H9 (cell line): ENCODE measurements around the gene SLC25A36. TPM values are rescaled to one million over a fixed set of nuclear protein-coding genes. Genes with fewer than 3 reads are reported as not detected.

Source experiments
- DNase-seq: peaks from one replicate; pipeline ENCODE4 v3.0.0-alpha.2; 2017
- H2AFZ ChIP-seq: one replicate; pipeline ENCODE4 v1.6.1; 2013; ENCODE audit warnings: mild to moderate bottlenecking, low read length, control low read depth, moderate library complexity
- H2AK5ac ChIP-seq: 2 replicates; pipeline ENCODE4 v1.6.1; 2013; ENCODE audit warnings: low read length, control low read depth, mixed read lengths; ENCODE audit not compliant: insufficient read length
- H2BK120ac ChIP-seq: one replicate; pipeline ENCODE4 v1.6.1; 2013; ENCODE audit warnings: low read depth, mild to moderate bottlenecking, low read length, control low read depth, inconsistent platforms; ENCODE audit not compliant: poor library complexity, severe bottlenecking
- H2BK12ac ChIP-seq: 2 replicates; pipeline ENCODE4 v1.6.1; 2013; ENCODE audit warnings: low read length, control low read depth, mixed read lengths, low read depth; ENCODE audit not compliant: insufficient read length
- H2BK15ac ChIP-seq: 2 replicates; pipeline ENCODE4 v1.6.1; 2013; ENCODE audit warnings: low read depth, low read length, control low read depth
- H2BK20ac ChIP-seq: one replicate; pipeline ENCODE4 v1.6.1; 2013; ENCODE audit warnings: low read depth, mild to moderate bottlenecking, low read length, control low read depth, inconsistent platforms; ENCODE audit not compliant: poor library complexity, severe bottlenecking
- H2BK5ac ChIP-seq: 2 replicates; pipeline ENCODE4 v1.6.1; 2013; ENCODE audit warnings: low read length, control low read depth, mixed read lengths; ENCODE audit not compliant: insufficient read length
- H3K14ac ChIP-seq: 2 replicates; pipeline ENCODE4 v1.6.1; 2013; ENCODE audit warnings: low read length, control low read depth; ENCODE audit not compliant: insufficient read depth
- H3K18ac ChIP-seq: 2 replicates; pipeline ENCODE4 v1.6.1; 2013; ENCODE audit warnings: low read depth, mild to moderate bottlenecking, mixed read lengths, low read length, control low read depth; ENCODE audit not compliant: insufficient read length
- H3K23ac ChIP-seq: 2 replicates; pipeline ENCODE4 v1.6.1; 2013; ENCODE audit warnings: low read length, control low read depth, mixed read lengths, low read depth; ENCODE audit not compliant: insufficient read length
- H3K23me2 ChIP-seq: 2 replicates; pipeline ENCODE4 v1.6.1; 2013; ENCODE audit warnings: low read depth, mild to moderate bottlenecking, mixed read lengths, low read length, control low read depth; ENCODE audit not compliant: insufficient read length, poor library complexity, severe bottlenecking
- H3K27ac ChIP-seq: 2 replicates; pipeline ENCODE4 v1.5.1; 2013; ENCODE audit warnings: low read length, control low read depth, mixed read lengths, low read depth; ENCODE audit not compliant: insufficient read length
- H3K27me3 ChIP-seq: 2 replicates; pipeline ENCODE4 v1.6.1; 2013; ENCODE audit warnings: low read length, control low read depth, inconsistent platforms; ENCODE audit not compliant: insufficient read depth
- H3K4ac ChIP-seq: 2 replicates; pipeline ENCODE4 v1.6.1; 2013; ENCODE audit warnings: low read depth, mild to moderate bottlenecking, control low read depth, inconsistent platforms, low read length, moderate library complexity
- H3K4me1 ChIP-seq: 2 replicates; pipeline ENCODE4 v1.6.1; 2013; ENCODE audit warnings: low read length, control low read depth, inconsistent platforms; ENCODE audit not compliant: insufficient read depth
- H3K4me2 ChIP-seq: 2 replicates; pipeline ENCODE4 v1.6.1; 2013; ENCODE audit warnings: low read length, control low read depth, mixed read lengths; ENCODE audit not compliant: insufficient read length, insufficient read depth
- H3K56ac ChIP-seq: 2 replicates; pipeline ENCODE4 v1.6.1; 2013; ENCODE audit warnings: low read depth, mild to moderate bottlenecking, mixed read lengths, low read length, control low read depth; ENCODE audit not compliant: insufficient read length
- H3K79me1 ChIP-seq: 2 replicates; pipeline ENCODE4 v1.6.1; 2013; ENCODE audit warnings: low read depth, mild to moderate bottlenecking, moderate library complexity, low read length, control low read depth, inconsistent platforms; ENCODE audit not compliant: insufficient read depth, poor library complexity, severe bottlenecking
- H3K79me2 ChIP-seq: 2 replicates; pipeline ENCODE4 v1.6.1; 2013; ENCODE audit warnings: low read length, control low read depth, inconsistent platforms; ENCODE audit not compliant: insufficient read depth
- H3K9ac ChIP-seq: 2 replicates; pipeline ENCODE4 v1.6.1; 2013; ENCODE audit warnings: low read length, control low read depth, mixed read lengths; ENCODE audit not compliant: insufficient read length; ENCODE audit errors: extremely low read depth
- H3K9me3 ChIP-seq: one replicate; pipeline ENCODE4 v1.6.1; 2013; ENCODE audit warnings: low read depth, low read length, inconsistent platforms; ENCODE audit not compliant: control insufficient read depth
- H3T11ph ChIP-seq: one replicate; pipeline ENCODE4 v1.6.1; 2013; ENCODE audit warnings: mild to moderate bottlenecking, low read length, control low read depth, inconsistent platforms
- H4K20me1 ChIP-seq: one replicate; pipeline ENCODE4 v1.6.1; 2013; ENCODE audit not compliant: control insufficient read depth, insufficient read length, insufficient read depth
- H4K5ac ChIP-seq: 2 replicates; pipeline ENCODE4 v1.6.1; 2013; ENCODE audit warnings: low read depth, mild to moderate bottlenecking, mixed read lengths, low read length, control low read depth; ENCODE audit not compliant: insufficient read length
- H4K8ac ChIP-seq: replicated peaks from 2 replicates; pipeline ENCODE4 v1.6.1; 2013; ENCODE audit warnings: low read length, control low read depth, mixed read lengths, low read depth; ENCODE audit not compliant: insufficient read length
- H4K91ac ChIP-seq: 2 replicates; pipeline ENCODE4 v1.6.1; 2013; ENCODE audit warnings: low read depth, mild to moderate bottlenecking, moderate library complexity, mixed read lengths, low read length, control low read depth; ENCODE audit not compliant: insufficient read length
- H3K27ac Mint-ChIP-seq, 3 experiments: 2 replicates in 2 of 3; 3 replicates in 1 of 3; pipeline ENCODE4 v1.8.0; 2020 to 2021; ENCODE audit warnings: mixed read lengths in 3 of 3, mild to moderate bottlenecking in 1 of 3, moderate library complexity in 1 of 3
- H3K27me3 Mint-ChIP-seq: 2 replicates; pipeline ENCODE4 v1.8.0; 2021; ENCODE audit warnings: low read depth, mild to moderate bottlenecking, moderate library complexity, mixed read lengths
- H3K36me3 Mint-ChIP-seq, 3 experiments: 2 replicates in 2 of 3; 3 replicates in 1 of 3; pipeline ENCODE4 v1.8.0; 2020 to 2021; ENCODE audit warnings: low read depth in 3 of 3, mixed read lengths in 3 of 3; ENCODE audit not compliant: insufficient read depth in 1 of 3
- H3K4me1 Mint-ChIP-seq, 2 experiments: 2 replicates each; pipeline ENCODE4 v1.8.0; 2020; ENCODE audit warnings: mixed read lengths in 2 of 2
- H3K4me3 Mint-ChIP-seq, 2 experiments: 2 replicates in 1 of 2; 3 replicates in 1 of 2; pipeline ENCODE4 v1.8.0; 2020 to 2021; ENCODE audit warnings: mild to moderate bottlenecking in 2 of 2, mixed read lengths in 2 of 2, moderate library complexity in 1 of 2
- H3K9me3 Mint-ChIP-seq, 2 experiments: 2 replicates in 1 of 2; 3 replicates in 1 of 2; pipeline ENCODE4 v1.8.0; 2020; ENCODE audit warnings: mild to moderate bottlenecking in 2 of 2, mixed read lengths in 2 of 2, moderate library complexity in 1 of 2
- CTCF ChIP-seq: fragments of 200-600 bp; sonication (generic); conservative IDR thresholded peaks from 3 replicates; pipeline ENCODE4 v1.8.0; 2021; ENCODE audit warnings: antibody characterized with exemption, mild to moderate bottlenecking
- WGBS: extraction: QIAGEN DNeasy Blood & Tissue Kit; methylation state at CpG from one replicate; pipeline ENCODE4 v1.1.7; 2013; ENCODE audit warnings: missing lambda C conversion rate, low lambda C conversion rate, mixed read lengths; ENCODE audit not compliant: insufficient read length; ENCODE audit errors: extremely low coverage; 5-methylcytosine and 5-hydroxymethylcytosine counted together
- total RNA-seq: library from RNA; stranded (reverse); gene quantifications from 2 replicates; pipeline ENCODE4 v1.2.1, GENCODE V29; 2021

Gene SLC25A36
- total RNA-seq, 1 experiment from 2014 or later: 70.0 TPM

- no peak overlapping the region for H3T11ph ChIP-seq
- H3K9me3 ChIP-seq: no peaks in the 10 kb centered on the region
- WGBS: no CpG with 5 or more reads among the region's 19 CpGs
- H3K18ac ChIP-seq: no peak overlapping the region
- no peak overlapping the region for H3K4me2 ChIP-seq
- no peak overlapping the region for H2BK12ac ChIP-seq
- H4K20me1 ChIP-seq: no peaks in the 10 kb centered on the region
- no peak overlapping the region for H4K5ac ChIP-seq
- no peak overlapping the region for H2AK5ac ChIP-seq
- H4K91ac ChIP-seq: no peak overlapping the region
- H3K4me1 ChIP-seq: 0 out of 2 replicates have a peak, but pooled peaks cover 2% of the 10 kb centered on the region
- H3K14ac ChIP-seq: no peak overlapping the region
- no peaks in the 10 kb centered on the region for H3K27me3 ChIP-seq
- no peaks in the 10 kb centered on the region for H3K79me2 ChIP-seq
- no peak overlapping the region for H2BK20ac ChIP-seq
- peak; percentile 30 for DNase-seq
- Mint-ChIP-seq H3K27ac (no peak overlapping the region; a peak in 1 of 7 replicates), H3K9me3 (peaks cover 0 to 3% of the 10 kb centered on the region in 2 experiments; a peak in 2 of 5 replicates), H3K36me3 (no peaks in the 10 kb centered on the region), H3K4me3 (no peak overlapping the region), H3K27me3 (no peaks in the 10 kb centered on the region; the same call in 1 of the 2 replicates), H3K4me1 (peaks cover 9% of the 10 kb centered on the region in 2 experiments)
- H2BK15ac ChIP-seq: no peak overlapping the region; the same call in 1 of the 2 replicates
- no peak overlapping the region for H3K4ac ChIP-seq
- H2BK5ac ChIP-seq: no peak overlapping the region
- H3K9ac ChIP-seq: no peak overlapping the region
- H3K27ac ChIP-seq: no peak overlapping the region
- no peak overlapping the region for H3K23ac ChIP-seq
- no peaks in the 10 kb centered on the region for H3K23me2 ChIP-seq
- H2BK120ac ChIP-seq: no peak overlapping the region
- no peak for TF ChIP-seq CTCF
- no peaks in the 10 kb centered on the region for H3K79me1 ChIP-seq
- H2AFZ ChIP-seq: no peak overlapping the region
- no peak overlapping the region for H4K8ac ChIP-seq
- no peak overlapping the region for H3K56ac ChIP-seq
Observed at GRCh38 chr3:141019244-141019643, 77.6 kb downstream of the SLC25A36 start.
